ENCODE results near the gene GSTP1.
"Not testable (repeated sequence)": the region's sequence is repeated elsewhere in the genome, so short reads cannot be mapped to it uniquely, and the experiment has no call there.

Gene GSTP1
- total RNA-seq, result 35.6 to 255 (median 113) reads per million in 9 experiments

DNA sequence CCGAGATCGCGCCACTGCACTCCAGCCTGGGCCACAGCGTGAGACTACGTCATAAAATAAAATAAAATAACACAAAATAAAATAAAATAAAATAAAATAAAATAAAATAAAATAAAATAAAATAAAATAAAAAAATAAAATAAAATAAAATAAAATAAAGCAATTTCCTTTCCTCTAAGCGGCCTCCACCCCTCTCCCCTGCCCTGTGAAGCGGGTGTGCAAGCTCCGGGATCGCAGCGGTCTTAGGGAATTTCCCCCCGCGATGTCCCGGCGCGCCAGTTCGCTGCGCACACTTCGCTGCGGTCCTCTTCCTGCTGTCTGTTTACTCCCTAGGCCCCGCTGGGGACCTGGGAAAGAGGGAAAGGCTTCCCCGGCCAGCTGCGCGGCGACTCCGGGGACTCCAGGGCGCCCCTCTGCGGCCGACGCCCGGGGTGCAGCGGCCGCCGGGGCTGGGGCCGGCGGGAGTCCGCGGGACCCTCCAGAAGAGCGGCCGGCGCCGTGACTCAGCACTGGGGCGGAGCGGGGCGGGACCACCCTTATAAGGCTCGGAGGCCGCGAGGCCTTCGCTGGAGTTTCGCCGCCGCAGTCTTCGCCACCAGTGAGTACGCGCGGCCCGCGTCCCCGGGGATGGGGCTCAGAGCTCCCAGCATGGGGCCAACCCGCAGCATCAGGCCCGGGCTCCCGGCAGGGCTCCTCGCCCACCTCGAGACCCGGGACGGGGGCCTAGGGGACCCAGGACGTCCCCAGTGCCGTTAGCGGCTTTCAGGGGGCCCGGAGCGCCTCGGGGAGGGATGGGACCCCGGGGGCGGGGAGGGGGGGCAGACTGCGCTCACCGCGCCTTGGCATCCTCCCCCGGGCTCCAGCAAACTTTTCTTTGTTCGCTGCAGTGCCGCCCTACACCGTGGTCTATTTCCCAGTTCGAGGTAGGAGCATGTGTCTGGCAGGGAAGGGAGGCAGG lies at the start of gene GSTP1:
Gene GSTP1 (plus strand): TSS at position 566 of the 958 bp plus-strand sequence. CDS start 32 bp downstream, at position 598.
- Mint-ChIP-seq H3K36me3 (ENCODE audit: insufficient read depth) (peaks cover 20% of the 10 kb centered on the region), H3K27ac (peak within 1 kb of the TSS; percentile 84 to 88), H3K27me3 (no peaks in the 10 kb centered on the region), H3K4me3 (peak within 1 kb of the TSS; percentile 79 to 85), H3K4me1 (ENCODE audit: low read depth in 2 of 2) (peaks cover 29 to 43% of the 10 kb centered on the region in 2 donors), H3K9me3 (no peaks in the 10 kb centered on the region)
- ATAC-seq (replicated peaks), result peak; percentile 90
- DNase-seq, result peak; percentile 66 to 70 (median 66)

DNA sequence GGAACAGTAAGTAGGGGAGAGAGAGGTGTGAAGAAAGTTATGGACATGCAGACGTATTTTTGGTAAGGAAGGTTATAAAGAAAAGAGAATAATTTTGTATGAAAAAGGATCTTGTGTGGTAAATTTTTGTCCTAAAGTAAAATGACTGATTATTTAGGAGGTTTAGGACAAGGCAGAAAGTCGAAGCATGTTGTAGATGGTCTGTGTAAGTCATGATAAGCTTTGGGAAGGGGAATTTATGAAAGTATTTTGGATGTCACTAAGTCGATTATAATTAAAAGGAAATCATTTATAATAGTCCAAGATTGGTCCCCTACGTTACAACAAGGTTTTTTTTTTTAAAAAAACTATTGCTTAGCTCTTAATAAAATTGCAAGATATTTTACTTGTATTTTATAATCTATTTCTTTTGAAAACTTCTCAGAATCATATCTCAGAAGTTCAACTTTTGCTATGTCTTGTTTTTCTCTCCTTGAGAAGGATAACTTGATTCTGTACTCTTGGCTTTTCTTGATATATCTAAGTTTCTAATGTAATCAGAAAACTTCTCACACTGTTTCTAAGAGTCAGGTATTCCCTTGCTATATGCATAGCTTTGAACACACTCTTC lies 49.4 kb upstream of the GSTP1 start:
- Mint-ChIP-seq H3K36me3 (ENCODE audit: insufficient read depth) (no peaks in the 10 kb centered on the region), H3K27ac (no peak overlapping the region), H3K9me3 (peaks cover 0 to 3% of the 10 kb centered on the region in 2 donors), H3K4me3 (no peak overlapping the region), H3K27me3 (peaks cover 2 to 12% of the 10 kb centered on the region in 2 donors), H3K4me1 (ENCODE audit: low read depth in 2 of 2) (peaks cover 0 to 1% of the 10 kb centered on the region in 2 donors)
- no peak for DNase-seq
- ATAC-seq (replicated peaks), result no peak

DNA sequence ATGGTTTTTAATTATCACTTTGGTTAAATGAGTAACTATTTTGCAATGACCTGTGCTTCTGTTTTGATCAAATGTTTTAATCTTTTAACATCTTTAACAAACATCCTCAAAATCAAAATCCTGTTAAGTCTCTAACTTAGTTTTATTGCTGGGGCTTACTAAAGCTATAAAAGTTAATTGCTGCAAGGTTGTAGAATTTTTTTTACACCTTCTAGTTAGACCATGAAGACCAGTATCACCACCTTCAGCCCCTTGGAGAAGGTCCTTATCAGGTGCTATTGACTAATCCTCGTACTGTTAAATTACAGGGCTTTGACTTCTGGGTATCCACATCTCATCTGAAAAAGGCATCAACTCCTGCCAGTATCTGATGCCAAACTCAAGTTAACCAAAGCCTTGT lies 48.1 kb upstream of the GSTP1 start:
- Mint-ChIP-seq H3K27me3 (peaks cover 0 to 8% of the 10 kb centered on the region in 2 donors), H3K36me3 (ENCODE audit: insufficient read depth) (no peaks in the 10 kb centered on the region), H3K9me3 (peaks cover 0 to 3% of the 10 kb centered on the region in 2 donors), H3K4me1 (ENCODE audit: low read depth in 2 of 2) (no peaks in the 10 kb centered on the region), H3K4me3 (no peak overlapping the region), H3K27ac (no peak overlapping the region)
- ATAC-seq (replicated peaks) (no peak), DNase-seq (no peak)

DNA sequence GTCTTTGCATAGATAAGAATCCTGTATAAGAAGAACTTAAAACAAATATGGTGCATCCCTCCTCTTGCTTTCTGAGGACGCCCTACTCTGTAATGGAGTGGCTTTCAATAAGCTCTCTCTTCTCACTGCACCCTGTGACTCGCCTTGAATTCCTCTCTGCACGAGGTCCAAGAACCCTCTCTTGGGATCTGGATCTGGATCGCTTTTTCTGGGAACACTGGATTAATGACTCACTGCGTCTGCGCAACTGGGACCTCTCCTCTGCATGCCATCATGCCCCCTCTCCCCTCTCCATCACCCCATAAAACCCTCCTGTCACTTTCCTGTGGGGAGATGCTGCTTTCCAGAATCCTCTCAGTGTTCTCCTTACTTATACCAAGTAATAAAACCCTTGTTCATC lies 45.3 kb upstream of the GSTP1 start:
- DNase-seq, result no peak
- no peak for ATAC-seq (replicated peaks)
- Mint-ChIP-seq H3K4me1 (ENCODE audit: low read depth in 2 of 2) (no peaks in the 10 kb centered on the region), H3K27me3 (peaks cover 0 to 8% of the 10 kb centered on the region in 2 donors), H3K4me3 (no peak overlapping the region), H3K36me3 (ENCODE audit: insufficient read depth) (no peaks in the 10 kb centered on the region), H3K9me3 (peaks cover 0 to 3% of the 10 kb centered on the region in 2 donors), H3K27ac (no peak overlapping the region)

DNA sequence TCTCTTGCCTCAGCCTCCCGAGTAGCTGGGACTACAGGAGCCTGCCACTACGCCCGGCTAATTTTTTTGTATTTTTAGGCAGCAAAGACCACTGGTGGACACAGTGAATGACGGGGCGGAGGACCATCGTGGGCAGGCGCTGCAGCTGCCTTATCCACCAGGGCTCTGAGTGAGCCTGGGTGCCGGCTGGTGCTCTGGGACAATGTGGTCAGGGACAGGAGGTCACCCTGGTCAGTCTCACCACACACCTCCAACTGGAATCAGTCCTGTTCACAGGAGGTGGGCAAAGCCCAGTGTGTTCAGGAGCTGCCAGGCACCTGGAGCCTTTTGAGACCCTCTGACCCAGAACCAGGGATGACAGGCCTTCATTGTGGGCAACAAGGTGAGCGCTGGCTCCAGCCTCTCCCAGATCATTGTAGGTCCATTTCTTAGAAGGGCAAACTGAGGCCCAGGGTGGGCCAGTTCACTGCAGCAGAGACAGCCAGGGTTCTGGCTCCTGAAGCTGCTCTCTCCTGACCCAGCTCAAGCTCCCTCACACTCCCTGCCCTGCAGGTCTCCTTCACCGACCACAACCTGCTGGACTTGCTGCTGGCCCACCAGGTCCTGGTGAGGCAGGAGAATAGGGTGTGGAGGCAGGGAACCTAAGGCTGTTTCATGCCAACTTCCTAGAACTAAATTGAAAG lies 44.6 kb upstream of the GSTP1 start:
- H3K9me3 Mint-ChIP-seq, result no peaks in the 10 kb centered on the region
- no peaks in the 10 kb centered on the region for H3K4me1 Mint-ChIP-seq (ENCODE audit: low read depth in 2 of 2)
- no peak overlapping the region for H3K27ac Mint-ChIP-seq
- no peak overlapping the region for H3K4me3 Mint-ChIP-seq
- H3K27me3 Mint-ChIP-seq, result peaks cover 0 to 8% of the 10 kb centered on the region in 2 donors
- ATAC-seq (replicated peaks) (no peak), DNase-seq (no peak)
- H3K36me3 Mint-ChIP-seq (ENCODE audit: insufficient read depth), result no peaks in the 10 kb centered on the region

DNA sequence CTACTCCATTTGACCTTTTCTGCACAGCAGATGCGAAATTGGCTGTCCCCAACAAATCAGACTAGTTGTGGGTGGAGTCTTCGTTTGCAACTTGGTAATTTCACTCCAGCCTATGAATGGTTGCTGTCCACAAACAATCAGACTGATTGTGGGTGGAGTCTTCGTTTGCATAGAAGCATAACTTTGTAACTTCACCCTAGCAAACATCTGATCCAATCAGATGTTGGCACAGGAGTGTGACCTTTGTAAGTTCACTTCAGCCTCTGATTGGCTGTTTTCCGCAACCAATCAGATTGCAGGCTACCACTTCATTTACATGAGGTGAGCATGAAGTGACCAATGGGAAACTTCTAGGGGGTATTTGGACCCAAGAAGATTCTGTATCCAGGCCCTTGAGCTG lies 44.1 kb upstream of the GSTP1 start:
- ATAC-seq (replicated peaks), result no peak
- no peak for DNase-seq
- Mint-ChIP-seq H3K27ac (no peak overlapping the region), H3K36me3 (ENCODE audit: insufficient read depth) (no peaks in the 10 kb centered on the region), H3K4me1 (ENCODE audit: low read depth in 2 of 2) (no peaks in the 10 kb centered on the region), H3K27me3 (peaks cover 0 to 8% of the 10 kb centered on the region in 2 donors), H3K9me3 (no peaks in the 10 kb centered on the region), H3K4me3 (no peak overlapping the region)

DNA sequence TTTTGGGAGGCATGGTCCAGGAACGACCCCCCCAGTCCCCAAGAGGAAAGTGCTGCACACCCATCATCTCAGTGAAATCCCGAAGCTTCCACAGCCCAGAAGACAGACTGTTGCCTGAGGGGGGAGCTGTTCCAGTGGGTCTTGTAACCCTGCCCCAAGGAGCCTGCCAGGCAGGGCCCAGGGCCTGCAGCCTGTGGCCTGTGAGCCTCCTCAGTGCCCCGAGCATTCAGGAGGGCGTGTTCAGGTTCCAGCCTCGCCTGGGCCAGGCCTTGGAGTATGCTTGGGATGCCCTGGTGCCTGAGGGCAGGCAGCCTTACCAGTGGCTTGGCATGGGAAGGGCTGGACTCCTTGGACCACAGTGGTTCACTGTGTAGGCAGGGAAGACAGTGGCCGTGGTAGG lies 42.4 kb upstream of the GSTP1 start:
- no peaks in the 10 kb centered on the region for H3K4me1 Mint-ChIP-seq (ENCODE audit: low read depth in 2 of 2)
- H3K27me3 Mint-ChIP-seq, result peaks cover 0 to 14% of the 10 kb centered on the region in 2 donors
- H3K27ac Mint-ChIP-seq, result no peak overlapping the region
- ATAC-seq (replicated peaks), result no peak
- no peak overlapping the region for H3K4me3 Mint-ChIP-seq
- DNase-seq, result no peak
- H3K9me3 Mint-ChIP-seq, result no peaks in the 10 kb centered on the region
- H3K36me3 Mint-ChIP-seq (ENCODE audit: insufficient read depth), result no peaks in the 10 kb centered on the region

DNA sequence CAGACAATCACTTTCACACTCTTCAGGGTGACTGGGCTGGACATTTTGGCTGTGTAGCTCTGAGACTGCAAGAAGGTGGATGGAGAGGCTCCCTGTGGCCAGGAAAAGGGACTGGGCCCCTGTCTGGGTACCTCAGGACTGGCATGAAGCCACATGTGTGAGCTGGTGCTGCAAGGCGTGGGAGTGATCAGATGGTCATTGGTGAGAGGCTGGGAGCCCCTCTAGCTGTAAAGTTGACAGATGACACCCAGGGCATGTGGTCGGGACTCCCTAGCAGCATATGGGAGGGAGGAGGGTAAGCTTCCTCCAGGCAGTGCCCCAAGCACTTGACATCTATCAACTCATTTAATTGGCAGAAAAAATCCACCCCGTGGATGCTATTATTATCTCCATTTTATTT lies 41.4 kb upstream of the GSTP1 start:
- Mint-ChIP-seq H3K27me3 (peaks cover 5 to 24% of the 10 kb centered on the region in 2 donors), H3K27ac (no peak overlapping the region), H3K4me3 (no peak overlapping the region), H3K9me3 (no peaks in the 10 kb centered on the region), H3K4me1 (ENCODE audit: low read depth in 2 of 2) (no peaks in the 10 kb centered on the region), H3K36me3 (ENCODE audit: insufficient read depth) (no peaks in the 10 kb centered on the region)
- DNase-seq (no peak), ATAC-seq (replicated peaks) (no peak)

DNA sequence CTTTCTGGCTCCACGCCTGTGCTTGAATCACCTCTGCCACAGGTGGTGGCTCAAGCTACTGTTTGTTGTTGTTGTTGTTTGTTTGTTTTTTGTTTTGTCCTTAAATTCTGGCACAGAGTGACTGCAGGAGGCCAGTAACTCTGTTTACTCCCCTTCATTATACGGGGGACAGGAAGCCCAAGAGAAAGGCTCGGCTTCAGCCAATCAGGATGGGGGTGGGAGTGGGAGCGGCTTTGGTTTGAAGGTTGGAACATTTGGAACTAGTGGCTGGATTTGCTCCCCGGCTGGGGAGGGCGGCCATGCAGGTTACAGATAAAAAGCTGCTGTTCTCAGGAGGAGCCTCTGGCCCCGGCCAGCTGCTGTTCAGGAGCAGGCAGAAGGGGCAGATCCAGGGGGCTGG lies 40.6 kb upstream of the GSTP1 start:
- Mint-ChIP-seq H3K4me1 (ENCODE audit: low read depth in 2 of 2) (no peaks in the 10 kb centered on the region), H3K4me3 (no peak overlapping the region), H3K9me3 (no peaks in the 10 kb centered on the region), H3K36me3 (ENCODE audit: insufficient read depth) (no peaks in the 10 kb centered on the region), H3K27ac (no peak overlapping the region), H3K27me3 (peaks cover 5 to 23% of the 10 kb centered on the region in 2 donors)
- DNase-seq (no peak), ATAC-seq (replicated peaks) (no peak)

DNA sequence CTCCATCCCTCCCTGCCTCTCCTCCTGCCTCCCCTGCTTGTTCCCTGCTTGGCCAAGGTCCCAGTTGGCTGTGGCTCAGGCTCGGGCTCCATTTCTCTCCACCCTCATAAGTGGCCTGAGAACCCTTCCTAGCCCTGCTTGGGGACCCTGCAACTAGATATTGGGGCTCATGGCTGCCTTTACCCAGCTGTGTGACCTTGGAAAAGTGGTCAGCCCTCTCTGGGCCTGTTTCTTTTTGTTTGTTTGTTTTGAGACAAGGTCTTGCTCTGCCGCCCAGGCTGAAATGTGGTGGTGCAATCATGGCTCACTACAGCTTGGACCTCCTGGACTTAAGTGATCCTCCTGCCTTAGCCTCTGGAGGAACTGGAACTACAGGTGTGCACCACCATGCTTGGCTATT lies 40.0 kb upstream of the GSTP1 start:
- ATAC-seq (replicated peaks) (no peak), DNase-seq (no peak)
- no peak overlapping the region for H3K4me3 Mint-ChIP-seq
- H3K4me1 Mint-ChIP-seq (ENCODE audit: low read depth in 2 of 2), result no peaks in the 10 kb centered on the region
- H3K36me3 Mint-ChIP-seq (ENCODE audit: insufficient read depth), result no peaks in the 10 kb centered on the region
- no peaks in the 10 kb centered on the region for H3K9me3 Mint-ChIP-seq
- H3K27ac Mint-ChIP-seq, result no peak overlapping the region
- H3K27me3 Mint-ChIP-seq, result peaks cover 5 to 17% of the 10 kb centered on the region in 2 donors

DNA sequence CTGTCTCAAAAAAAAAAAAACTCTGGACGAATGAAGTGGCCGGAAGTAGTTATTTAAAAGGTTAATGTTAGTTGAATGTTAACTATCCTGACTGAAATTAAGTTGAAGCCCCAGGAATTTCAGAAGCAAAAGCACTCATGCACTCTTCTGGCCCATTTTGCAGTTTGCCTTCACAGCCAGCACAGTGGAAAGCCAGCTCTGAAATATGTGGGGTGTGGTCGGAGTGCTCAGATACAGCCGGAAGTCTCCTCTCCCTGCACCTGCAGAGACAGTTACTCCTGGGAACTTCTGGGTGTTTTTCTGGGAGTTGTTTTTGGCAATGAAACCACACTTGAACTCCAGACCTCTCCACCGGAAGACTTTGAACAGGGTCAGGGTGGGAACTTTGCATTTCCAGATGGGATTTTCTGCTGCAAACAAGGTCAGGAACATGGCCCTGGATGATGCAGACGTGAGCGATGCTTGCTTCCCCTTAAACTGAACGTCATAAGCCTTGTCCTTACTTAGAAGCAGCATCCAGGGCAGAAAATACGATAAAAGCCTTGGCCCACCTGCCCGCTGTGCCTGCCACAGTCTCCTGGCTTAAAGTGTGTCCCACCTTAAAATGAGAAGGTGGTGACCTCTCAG lies 38.9 kb upstream of the GSTP1 start:
- no peaks in the 10 kb centered on the region for H3K9me3 Mint-ChIP-seq
- H3K27me3 Mint-ChIP-seq, result peaks cover 6 to 16% of the 10 kb centered on the region in 2 donors
- ATAC-seq (replicated peaks) (no peak), DNase-seq (no peak)
- H3K4me3 Mint-ChIP-seq, result no peak overlapping the region
- H3K27ac Mint-ChIP-seq, result no peak overlapping the region
- H3K36me3 Mint-ChIP-seq (ENCODE audit: insufficient read depth), result no peaks in the 10 kb centered on the region
- no peaks in the 10 kb centered on the region for H3K4me1 Mint-ChIP-seq (ENCODE audit: low read depth in 2 of 2)

DNA sequence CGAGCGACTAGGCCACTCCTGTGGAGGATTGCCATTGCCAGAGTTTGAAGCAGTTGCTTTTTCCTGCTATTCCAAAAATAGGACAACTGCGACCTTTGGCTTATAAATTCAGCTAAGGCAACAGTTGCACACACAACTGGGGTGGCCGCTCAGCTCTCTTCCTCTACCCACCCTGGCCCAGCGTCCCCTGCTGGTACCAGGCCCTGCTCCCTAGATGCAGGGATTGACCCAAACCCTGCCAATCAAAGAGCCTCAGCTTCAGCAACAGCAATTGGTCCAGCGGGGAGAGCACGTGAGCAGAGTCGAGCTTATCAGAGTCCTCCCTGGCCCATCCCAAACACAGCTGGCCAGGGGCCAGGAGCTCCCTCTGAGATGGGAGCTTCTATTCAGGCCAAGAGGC lies 38.3 kb upstream of the GSTP1 start:
- peaks cover 11 to 16% of the 10 kb centered on the region in 2 donors for H3K27me3 Mint-ChIP-seq
- no peaks in the 10 kb centered on the region for H3K9me3 Mint-ChIP-seq
- no peaks in the 10 kb centered on the region for H3K36me3 Mint-ChIP-seq (ENCODE audit: insufficient read depth)
- DNase-seq (no peak), ATAC-seq (replicated peaks) (no peak)
- no peaks in the 10 kb centered on the region for H3K4me1 Mint-ChIP-seq (ENCODE audit: low read depth in 2 of 2)
- H3K27ac Mint-ChIP-seq, result no peak overlapping the region
- H3K4me3 Mint-ChIP-seq, result no peak overlapping the region

DNA sequence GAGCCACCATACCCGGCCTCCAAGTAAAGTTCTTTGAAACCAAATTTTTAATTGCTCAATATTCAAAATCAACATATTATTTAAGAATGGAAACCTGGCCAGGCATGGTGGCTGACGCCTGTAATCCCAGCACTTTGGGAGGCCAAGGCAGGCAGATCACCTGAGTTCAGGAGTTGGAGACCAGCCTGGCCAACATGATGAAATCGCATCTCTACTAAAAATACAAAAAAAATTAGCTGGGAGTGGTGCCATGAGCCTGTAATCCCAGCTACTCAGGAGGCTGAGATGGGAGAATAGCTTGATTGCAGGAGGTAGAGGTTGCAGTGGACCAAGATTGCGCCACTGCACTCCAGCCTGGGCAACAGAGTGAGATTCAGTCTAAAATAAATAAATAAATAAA lies 35.5 kb upstream of the GSTP1 start:
- ATAC-seq (replicated peaks); H3K4me1 Mint-ChIP-seq (ENCODE audit: low read depth in 2 of 2); H3K4me3 Mint-ChIP-seq; DNase-seq; H3K27ac Mint-ChIP-seq; H3K36me3 Mint-ChIP-seq (ENCODE audit: insufficient read depth); H3K9me3 Mint-ChIP-seq: not testable (repeated sequence)
- H3K27me3 Mint-ChIP-seq, result peaks cover 11 to 16% of the 10 kb centered on the region in 2 donors
